Measurements from ENCODE around the gene RBP2.

- TF ChIP-seq POLR2A (IDR thresholded peaks at IDR 0.05) (peak; percentile 86 to 95), CTCF (IDR thresholded peaks at IDR 0.05) (no peak)
Measured at GRCh38 chr3:139476348-139476747, at the start of gene RBP2.
